A673 (cell line): ENCODE measurements around the gene FOXO1. TPM values are rescaled to one million over a fixed set of nuclear protein-coding genes. Genes with fewer than 3 reads are reported as not detected.

Source experiments
- BruUV-seq: library from RNA; stranded (reverse); fragments of 400-500 nt; replicated peaks from 2 replicates; lab custom pipeline; 2021; lab: Mats Ljungman, UMichigan
- CTCF ChIA-PET: fragments of 300-600 bp; sonication (Branson Sonifier 250); formaldehyde crosslinking; loops from one replicate; lab custom pipeline; 2022; ENCODE audit warnings: antibody characterized with exemption; lab: Charles Lee
- POLR2A ChIA-PET: fragments of 300-600 bp; sonication (Branson Sonifier 250); formaldehyde crosslinking; loops from one replicate; lab custom pipeline; 2022; ENCODE audit warnings: antibody characterized with exemption; ENCODE audit not compliant: low non-redundant PET; lab: Charles Lee
- DNase-seq: peaks from one replicate; pipeline ENCODE4 v3.0.0-alpha.2; 2015; ENCODE audit warnings: low spot score
- H3K27ac ChIP-seq: fragments of 200-600 bp; sonication (generic); 2 replicates; pipeline ENCODE4 v1.5.1; 2016; ENCODE audit warnings: mixed run types, low read depth, mild to moderate bottlenecking, mixed read lengths, antibody characterized with exemption, low read length; ENCODE audit not compliant: poor library complexity, severe bottlenecking
- H3K27me3 ChIP-seq: fragments of 200-600 bp; sonication (generic); replicated peaks from 2 replicates; pipeline ENCODE4 v1.6.1; 2017; ENCODE audit warnings: mixed run types, low read depth, mild to moderate bottlenecking, mixed read lengths, antibody characterized with exemption, low read length; ENCODE audit not compliant: insufficient read depth, poor library complexity
- H3K36me3 ChIP-seq: fragments of 200-600 bp; sonication (generic); 2 replicates; pipeline ENCODE4 v1.6.1; 2016; ENCODE audit warnings: mixed run types, mild to moderate bottlenecking, mixed read lengths, antibody characterized with exemption, low read length; ENCODE audit not compliant: insufficient read depth, poor library complexity, severe bottlenecking
- H3K4me1 ChIP-seq: fragments of 200-600 bp; sonication (generic); 2 replicates; pipeline ENCODE4 v1.6.1; 2017; ENCODE audit warnings: mixed run types, mild to moderate bottlenecking, mixed read lengths, antibody characterized with exemption, low read length; ENCODE audit not compliant: insufficient read depth, poor library complexity, severe bottlenecking
- H3K4me3 ChIP-seq: fragments of 200-600 bp; sonication (generic); 2 replicates; pipeline ENCODE4 v1.5.1; 2016; ENCODE audit warnings: low read depth, mixed run types, mild to moderate bottlenecking, mixed read lengths, low read length; ENCODE audit not compliant: poor library complexity, severe bottlenecking
- H3K9me3 ChIP-seq: fragments of 200-600 bp; sonication (generic); 2 replicates; pipeline ENCODE4 v1.6.1; 2016; ENCODE audit warnings: mixed run types, low read depth, mild to moderate bottlenecking, mixed read lengths, antibody characterized with exemption, low read length; ENCODE audit not compliant: poor library complexity, severe bottlenecking
- CTCF ChIP-seq: fragments of 300-800, 200-600 bp; sonication (generic); conservative IDR thresholded peaks from 2 replicates; pipeline ENCODE4 v1.5.1; 2017; ENCODE audit warnings: low read depth, mild to moderate bottlenecking, antibody characterized with exemption, low read length, moderate library complexity, mixed read lengths
- EZH2 ChIP-seq: fragments of 200-600 bp; sonication (generic); IDR thresholded peaks from 2 replicates; pipeline ENCODE4 v1.6.1; 2017; ENCODE audit warnings: borderline replicate concordance, low read depth, mild to moderate bottlenecking, mixed read lengths, antibody characterized with exemption, low read length; ENCODE audit not compliant: poor library complexity, severe bottlenecking
- intact Hi-C: fragments of 100-400 bp; cut with micrococcal nuclease; formaldehyde crosslinking; loops from one replicate; pipeline ENCODE4 v1.10.0; 2022; ENCODE audit not compliant: unreplicated experiment
- total RNA-seq: library from RNA; stranded (reverse); gene quantifications from 2 replicates; pipeline ENCODE4 v1.2.3, GENCODE V29; 2021

FOXO1 gene
- total RNA-seq, 1 experiment from 2014 or later: 2.9 TPM

- no TSS peak for BruUV-seq
- CTCF ChIA-PET: no interaction called here
- Histone ChIP-seq H3K4me1 (no peaks in the 10 kb centered on the region), H3K36me3 (no peaks in the 10 kb centered on the region), H3K27ac (no peak overlapping the region), H3K27me3 (no peaks in the 10 kb centered on the region), H3K9me3 (no peaks in the 10 kb centered on the region), H3K4me3 (no peak overlapping the region)
- intact Hi-C loops: no loop called here
- TF ChIP-seq CTCF (no peak), EZH2 (no peak)
- DNase-seq: no peak
- POLR2A ChIA-PET: no interaction called here
These were observed 39.9 kb downstream of the FOXO1 start for GRCh38 chr13:40626561-40626960.

DNA sequence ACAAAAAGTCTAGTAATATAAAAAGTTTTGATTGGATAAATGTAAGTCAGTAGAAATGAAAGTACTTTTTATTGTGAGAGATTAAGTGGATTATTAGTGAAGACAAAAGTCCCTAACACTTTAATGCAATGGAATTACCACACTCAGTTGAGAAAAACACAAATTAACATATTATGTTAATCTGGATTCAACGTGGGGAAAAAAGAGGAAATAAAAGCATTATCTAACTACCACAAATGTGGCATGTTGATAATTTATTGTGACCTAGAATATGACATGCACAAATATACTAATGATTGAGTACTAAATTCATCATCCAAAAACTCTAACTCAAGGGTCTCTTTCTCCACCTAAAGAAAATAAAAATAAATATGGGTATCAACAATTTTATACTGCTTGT lies 41.5 kb downstream of the FOXO1 start:
- intact Hi-C loops: no loop called here
- DNase-seq: no peak
- H3K4me1 ChIP-seq: no peaks in the 10 kb centered on the region
- no peaks in the 10 kb centered on the region for H3K36me3 ChIP-seq
- ChIA-PET CTCF (no interaction called here), POLR2A (interaction anchor here (0.6 kb wide), 1 partner anchor 316 kb away, joined by 4 read pairs; no protein-coding TSS in a partner anchor)
- no peaks in the 10 kb centered on the region for H3K9me3 ChIP-seq
- no peaks in the 10 kb centered on the region for H3K27me3 ChIP-seq
- no peak overlapping the region for H3K27ac ChIP-seq
- no TSS peak for BruUV-seq
- TF ChIP-seq EZH2: no peak
- no peak overlapping the region for H3K4me3 ChIP-seq

DNA sequence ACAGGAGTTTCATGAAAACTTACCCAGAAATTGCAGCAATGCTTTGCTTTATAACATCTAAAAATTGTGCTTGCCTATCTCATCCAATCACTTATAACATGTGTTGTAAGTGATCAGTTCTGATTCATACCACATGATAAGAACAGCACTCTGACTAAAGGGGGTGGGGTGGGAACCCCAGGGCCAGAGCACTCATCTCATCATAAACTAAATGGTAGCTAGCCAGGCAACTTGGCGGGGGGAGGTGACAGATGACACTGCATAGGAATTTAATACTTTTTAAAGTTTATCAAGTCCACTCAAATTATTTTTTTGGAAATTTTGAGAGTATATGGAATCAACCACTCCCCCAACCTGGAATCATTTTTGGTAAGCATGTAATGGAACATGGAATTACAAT lies 42.1 kb downstream of the FOXO1 start:
- no peak for DNase-seq
- BruUV-seq: no TSS peak
- Histone ChIP-seq H3K4me3 (no peak overlapping the region), H3K36me3 (no peaks in the 10 kb centered on the region), H3K27ac (no peak overlapping the region), H3K9me3 (no peaks in the 10 kb centered on the region), H3K4me1 (no peaks in the 10 kb centered on the region), H3K27me3 (no peaks in the 10 kb centered on the region)
- intact Hi-C loops: no loop called here
- POLR2A ChIA-PET: no interaction called here
- no peak for TF ChIP-seq CTCF
- no peak for TF ChIP-seq EZH2
- CTCF ChIA-PET: no interaction called here

- H3K4me3 ChIP-seq: no peak overlapping the region
- no peaks in the 10 kb centered on the region for H3K9me3 ChIP-seq
- POLR2A ChIA-PET: no interaction called here
- H3K27me3 ChIP-seq: no peaks in the 10 kb centered on the region
- H3K4me1 ChIP-seq: no peaks in the 10 kb centered on the region
- no peaks in the 10 kb centered on the region for H3K36me3 ChIP-seq
- intact Hi-C loops: no loop called here
- no peak for TF ChIP-seq EZH2
- TF ChIP-seq CTCF: no peak
- CTCF ChIA-PET: no interaction called here
- no TSS peak for BruUV-seq
- no peak overlapping the region for H3K27ac ChIP-seq
- no peak for DNase-seq
These were observed 43.7 kb downstream of the FOXO1 start for GRCh38 chr13:40622761-40623160.
